ENCODE data around the gene TENM3. TPM values are rescaled to one million over a fixed set of nuclear protein-coding genes. Genes with fewer than 3 reads are reported as not detected.

The TENM3 gene
- polyA plus RNA-seq, 1 experiment: 54.9 TPM

DNA sequence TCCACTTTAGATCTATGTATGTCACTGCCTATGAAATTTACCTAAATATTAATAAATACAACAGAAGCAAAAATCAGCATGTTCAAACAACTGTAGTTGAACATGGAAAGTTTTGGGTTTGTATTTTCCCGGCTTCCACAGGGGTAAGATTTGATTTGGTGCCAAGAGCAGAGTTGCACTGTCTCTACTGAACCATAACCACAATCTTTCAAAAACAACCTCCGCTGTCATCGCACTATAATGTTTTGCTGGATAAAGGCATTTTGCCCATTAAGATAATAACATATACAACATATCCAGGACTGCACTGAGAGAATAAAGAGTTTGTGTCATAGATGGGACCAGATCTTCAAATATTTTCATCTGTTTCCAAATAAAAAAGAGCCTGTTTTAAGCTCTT is 94.9 kb downstream of the TENM3 start:
- CTCF ChIA-PET: no interaction called here
- TF ChIP-seq, protein P1, sequence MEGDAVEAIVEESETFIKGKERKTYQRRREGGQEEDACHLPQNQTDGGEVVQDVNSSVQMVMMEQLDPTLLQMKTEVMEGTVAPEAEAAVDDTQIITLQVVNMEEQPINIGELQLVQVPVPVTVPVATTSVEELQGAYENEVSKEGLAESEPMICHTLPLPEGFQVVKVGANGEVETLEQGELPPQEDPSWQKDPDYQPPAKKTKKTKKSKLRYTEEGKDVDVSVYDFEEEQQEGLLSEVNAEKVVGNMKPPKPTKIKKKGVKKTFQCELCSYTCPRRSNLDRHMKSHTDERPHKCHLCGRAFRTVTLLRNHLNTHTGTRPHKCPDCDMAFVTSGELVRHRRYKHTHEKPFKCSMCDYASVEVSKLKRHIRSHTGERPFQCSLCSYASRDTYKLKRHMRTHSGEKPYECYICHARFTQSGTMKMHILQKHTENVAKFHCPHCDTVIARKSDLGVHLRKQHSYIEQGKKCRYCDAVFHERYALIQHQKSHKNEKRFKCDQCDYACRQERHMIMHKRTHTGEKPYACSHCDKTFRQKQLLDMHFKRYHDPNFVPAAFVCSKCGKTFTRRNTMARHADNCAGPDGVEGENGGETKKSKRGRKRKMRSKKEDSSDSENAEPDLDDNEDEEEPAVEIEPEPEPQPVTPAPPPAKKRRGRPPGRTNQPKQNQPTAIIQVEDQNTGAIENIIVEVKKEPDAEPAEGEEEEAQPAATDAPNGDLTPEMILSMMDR (IDR thresholded peaks at IDR 0.05; ENCODE audit: low read depth, low read length): no peak
- no peak overlapping the region for H3K27ac ChIP-seq (ENCODE audit: low read depth, low read length)
- H3K9me3 ChIP-seq (ENCODE audit: control insufficient read depth, insufficient read depth, low read length): peaks cover 2% of the 10 kb centered on the region; the same call in 1 of the 2 replicates
- no peaks in the 10 kb centered on the region for H3K27me3 ChIP-seq (ENCODE audit: control insufficient read depth, insufficient read depth, low read length)
- H3K4me3 ChIP-seq (ENCODE audit: low read depth, low read length): no peak overlapping the region
- POLR2A ChIA-PET: no interaction called here
- no peak for DNase-seq (ENCODE audit: low read depth, low spot score)

DNA sequence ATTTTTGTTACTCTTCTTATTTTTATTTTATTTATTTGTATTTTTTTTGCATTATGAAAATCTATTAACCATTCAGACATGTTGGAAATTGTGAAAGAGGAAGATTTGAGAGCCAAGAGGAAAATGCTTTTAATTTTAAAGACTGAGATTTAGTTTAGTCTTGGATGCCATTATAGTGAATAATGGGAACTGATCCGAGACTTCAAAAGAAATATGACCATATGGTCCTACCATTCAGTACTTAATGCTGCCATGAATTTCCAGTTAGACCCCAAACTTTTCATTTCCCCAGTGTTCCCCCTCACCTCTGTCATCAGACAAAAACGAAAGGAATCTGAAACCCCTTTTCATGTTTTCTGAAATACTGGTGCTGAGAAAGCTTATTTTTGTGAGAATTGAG is 95.5 kb downstream of the TENM3 start:
- Histone ChIP-seq H3K9me3 (ENCODE audit: control insufficient read depth, insufficient read depth, low read length) (peaks cover 2% of the 10 kb centered on the region; the same call in 1 of the 2 replicates), H3K27ac (ENCODE audit: low read depth, low read length) (no peak overlapping the region), H3K4me3 (ENCODE audit: low read depth, low read length) (no peak overlapping the region), H3K27me3 (ENCODE audit: control insufficient read depth, insufficient read depth, low read length) (no peaks in the 10 kb centered on the region)
- POLR2A ChIA-PET: interaction anchor here (0.6 kb wide), 1 partner anchor 50 kb away, joined by 8 read pairs; no protein-coding TSS in a partner anchor
- TF ChIP-seq, protein P1 (IDR thresholded peaks at IDR 0.05; ENCODE audit: low read depth, low read length): no peak
- no peak for DNase-seq (ENCODE audit: low read depth, low spot score)
- CTCF ChIA-PET: no interaction called here

DNA sequence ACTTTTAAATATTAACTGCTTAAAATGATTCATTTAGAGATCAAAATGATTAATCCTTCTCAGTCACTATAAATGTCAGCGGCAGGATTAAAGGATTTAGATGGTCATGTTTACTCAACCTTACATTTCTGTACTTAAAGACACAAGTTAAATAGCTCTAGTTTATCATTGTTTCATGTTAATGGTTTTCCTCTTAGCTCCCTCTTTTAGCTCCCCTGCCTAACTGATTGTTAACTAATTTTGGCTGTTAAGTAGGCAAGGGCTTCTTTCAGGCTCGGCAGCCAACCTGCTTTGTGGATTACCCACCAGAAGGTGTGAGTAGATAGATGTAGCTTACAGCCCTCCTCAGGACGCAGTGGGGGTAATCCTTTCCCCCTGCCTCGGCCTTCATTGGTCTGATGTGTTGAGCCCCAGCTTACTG is 96.0 kb downstream of the TENM3 start:
- no peak for DNase-seq (ENCODE audit: low read depth, low spot score)
- CTCF ChIA-PET: no interaction called here
- H3K27ac ChIP-seq (ENCODE audit: low read depth, low read length): no peak overlapping the region
- POLR2A ChIA-PET: interaction anchor here (0.6 kb wide), 1 partner anchor 50 kb away, joined by 8 read pairs; no protein-coding TSS in a partner anchor
- TF ChIP-seq, protein P1 (IDR thresholded peaks at IDR 0.05; ENCODE audit: low read depth, low read length): no peak
- peaks cover 2% of the 10 kb centered on the region; the same call in 1 of the 2 replicates for H3K9me3 ChIP-seq (ENCODE audit: control insufficient read depth, insufficient read depth, low read length)
- no peaks in the 10 kb centered on the region for H3K27me3 ChIP-seq (ENCODE audit: control insufficient read depth, insufficient read depth, low read length)
- no peak overlapping the region for H3K4me3 ChIP-seq (ENCODE audit: low read depth, low read length)

DNA sequence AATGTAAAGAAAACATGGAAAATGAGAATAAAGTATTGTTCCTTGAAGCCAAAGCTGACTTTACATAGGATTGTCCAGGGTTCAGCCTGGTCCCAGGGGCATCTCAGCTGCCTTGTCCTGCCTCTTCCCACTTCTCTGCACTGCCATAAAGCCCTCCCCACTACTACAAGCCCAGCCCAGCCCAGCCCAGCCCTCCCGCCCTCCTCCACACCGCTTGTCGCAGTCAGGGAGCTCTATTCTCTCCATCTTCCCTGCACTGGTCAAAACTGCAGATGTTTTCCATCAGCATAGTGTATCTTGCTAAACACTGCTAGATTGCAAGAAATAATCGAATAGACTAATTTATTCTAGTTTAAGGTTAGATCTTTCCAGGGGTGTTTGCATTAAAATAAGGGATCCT is 100.3 kb downstream of the TENM3 start:
- CTCF ChIA-PET: no interaction called here
- no peak overlapping the region for H3K27ac ChIP-seq (ENCODE audit: low read depth, low read length)
- no peak overlapping the region for H3K4me3 ChIP-seq (ENCODE audit: low read depth, low read length)
- POLR2A ChIA-PET: no interaction called here
- no peak for DNase-seq (ENCODE audit: low read depth, low spot score)
- TF ChIP-seq, protein P1 (IDR thresholded peaks at IDR 0.05; ENCODE audit: low read depth, low read length): no peak
- H3K9me3 ChIP-seq (ENCODE audit: control insufficient read depth, insufficient read depth, low read length): no peaks in the 10 kb centered on the region
- no peaks in the 10 kb centered on the region for H3K27me3 ChIP-seq (ENCODE audit: control insufficient read depth, insufficient read depth, low read length)

DNA sequence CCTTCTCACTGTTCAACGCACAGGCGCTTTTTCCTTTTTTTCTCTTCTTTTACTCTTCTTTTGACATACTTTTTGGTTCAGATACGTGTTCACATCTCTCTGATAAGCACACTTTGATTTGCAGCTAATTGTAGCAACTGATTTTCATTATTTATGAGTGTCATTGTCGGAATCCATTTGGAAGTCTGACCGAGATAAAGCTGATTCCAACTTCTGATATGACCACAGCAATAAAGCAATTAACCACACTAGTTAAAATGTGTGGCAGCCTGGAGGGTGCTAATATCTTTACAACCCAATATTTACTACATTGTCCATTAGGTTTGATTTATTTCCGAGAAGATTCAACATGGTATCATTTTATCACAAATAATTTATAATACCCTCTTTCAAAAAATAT is 101.8 kb downstream of the TENM3 start:
- POLR2A ChIA-PET: no interaction called here
- Histone ChIP-seq H3K27me3 (ENCODE audit: control insufficient read depth, insufficient read depth, low read length) (no peaks in the 10 kb centered on the region), H3K27ac (ENCODE audit: low read depth, low read length) (no peak overlapping the region), H3K9me3 (ENCODE audit: control insufficient read depth, insufficient read depth, low read length) (no peaks in the 10 kb centered on the region), H3K4me3 (ENCODE audit: low read depth, low read length) (no peak overlapping the region)
- TF ChIP-seq, protein P1 (IDR thresholded peaks at IDR 0.05; ENCODE audit: low read depth, low read length): no peak
- CTCF ChIA-PET: no interaction called here
- no peak for DNase-seq (ENCODE audit: low read depth, low spot score)
